Activated naive CD8-positive, alpha-beta T cell treated with anti-CD3 and anti-CD28 coated beads, Interleukin-2, amount 50 U/mL, for 24 hours (primary cell): ENCODE measurements around the gene CD164L2.

ENCODE experiments used
- ATAC-seq: fragments of 150-1000 bp; cut with Tn5 transposase; one replicate; pipeline ENCODE4 v1.10.0; 2021
- DNase-seq: peaks from one replicate; pipeline ENCODE4 v3.0.0; 2021
- H3K27ac Mint-ChIP-seq: one replicate; pipeline ENCODE4 v1.8.0; 2021; ENCODE audit warnings: mild to moderate bottlenecking, mixed read lengths
- H3K27me3 Mint-ChIP-seq: one replicate; pipeline ENCODE4 v1.8.0; 2021; ENCODE audit warnings: mixed read lengths
- H3K36me3 Mint-ChIP-seq: one replicate; pipeline ENCODE4 v1.8.0; 2021; ENCODE audit warnings: low read depth, mixed read lengths
- H3K4me1 Mint-ChIP-seq: one replicate; pipeline ENCODE4 v1.8.0; 2021; ENCODE audit warnings: mixed read lengths
- H3K4me3 Mint-ChIP-seq: one replicate; pipeline ENCODE4 v1.8.0; 2021; ENCODE audit warnings: mild to moderate bottlenecking, moderate library complexity, mixed read lengths
- H3K9me3 Mint-ChIP-seq: one replicate; pipeline ENCODE4 v1.8.0; 2021; ENCODE audit warnings: mixed read lengths

Gene CD164L2

DNA sequence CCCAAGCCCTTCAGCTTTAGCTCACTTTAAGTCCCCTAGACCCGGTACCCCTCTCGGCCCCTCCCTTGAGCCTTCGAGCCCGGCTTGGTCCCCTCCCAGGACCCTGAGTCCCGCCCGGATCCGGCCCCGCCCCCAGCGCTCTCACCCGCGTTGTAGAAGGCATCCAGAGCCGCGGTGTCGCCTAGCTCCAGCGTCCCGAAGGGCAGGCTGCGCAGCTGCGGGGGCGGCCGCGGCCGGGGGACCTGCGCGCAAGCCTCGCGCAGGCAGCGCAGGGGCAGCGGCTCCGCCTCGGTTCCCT lies 17.1 kb downstream of the CD164L2 start:
- Mint-ChIP-seq H3K27me3 (no peaks in the 10 kb centered on the region), H3K27ac (peak overlapping the region; percentile 55), H3K9me3 (no peaks in the 10 kb centered on the region), H3K4me1 (peaks cover 29% of the 10 kb centered on the region), H3K36me3 (no peaks in the 10 kb centered on the region), H3K4me3 (peak overlapping the region; percentile 81)
- peak; percentile 86 for DNase-seq
- peak; percentile 74 for ATAC-seq

DNA sequence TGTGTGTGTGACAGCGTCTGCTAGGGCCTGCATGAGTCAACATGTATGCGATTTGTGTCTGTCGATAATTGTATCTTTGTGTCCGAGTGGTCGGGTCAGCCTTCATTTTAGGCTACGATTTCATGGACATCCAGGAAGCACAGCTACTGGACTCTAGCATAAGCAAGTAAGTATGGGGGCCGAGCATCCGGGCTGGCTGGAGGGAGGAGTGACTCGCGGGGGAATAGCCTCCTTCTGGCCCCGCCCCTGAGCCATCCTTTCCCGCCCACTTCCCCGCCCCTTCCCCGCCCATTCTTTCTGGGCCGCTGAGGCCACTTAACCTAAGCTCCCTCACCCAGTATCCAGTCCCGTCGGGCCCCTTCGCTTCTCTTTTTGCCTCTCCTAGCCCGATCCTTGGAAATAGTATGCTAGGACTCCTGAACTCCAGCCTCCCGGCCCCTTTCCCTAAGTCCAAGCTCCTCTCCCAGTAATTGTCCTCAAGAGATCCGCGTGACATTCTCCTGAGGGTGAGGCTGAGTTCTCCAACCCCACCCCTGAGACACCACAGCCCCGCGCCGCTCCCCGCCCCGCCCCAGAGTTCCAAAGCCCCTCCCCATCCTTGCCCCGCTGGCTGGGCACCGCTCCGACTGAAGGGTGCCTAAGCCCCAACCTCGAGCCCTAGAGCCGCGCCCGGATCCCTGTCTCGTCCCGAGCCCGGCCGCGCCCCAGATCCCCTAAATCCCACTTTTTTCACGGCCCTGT lies 17.6 kb downstream of the CD164L2 start:
- Mint-ChIP-seq H3K36me3 (no peaks in the 10 kb centered on the region), H3K4me3 (peak overlapping the region; percentile 81), H3K27ac (peak overlapping the region; percentile 55), H3K9me3 (no peaks in the 10 kb centered on the region), H3K27me3 (no peaks in the 10 kb centered on the region), H3K4me1 (peaks cover 29% of the 10 kb centered on the region)
- DNase-seq (peak; percentile 83), ATAC-seq (peak; percentile 58)

- Mint-ChIP-seq H3K4me3 (peak overlapping the region; percentile 81), H3K27ac (no peak overlapping the region), H3K36me3 (no peaks in the 10 kb centered on the region), H3K4me1 (peaks cover 32% of the 10 kb centered on the region), H3K9me3 (no peaks in the 10 kb centered on the region), H3K27me3 (peaks cover 2% of the 10 kb centered on the region)
- DNase-seq (no peak), ATAC-seq (no peak)
Measured at GRCh38 chr1:27364696-27365371, 18.3 kb downstream of the CD164L2 start.

DNA sequence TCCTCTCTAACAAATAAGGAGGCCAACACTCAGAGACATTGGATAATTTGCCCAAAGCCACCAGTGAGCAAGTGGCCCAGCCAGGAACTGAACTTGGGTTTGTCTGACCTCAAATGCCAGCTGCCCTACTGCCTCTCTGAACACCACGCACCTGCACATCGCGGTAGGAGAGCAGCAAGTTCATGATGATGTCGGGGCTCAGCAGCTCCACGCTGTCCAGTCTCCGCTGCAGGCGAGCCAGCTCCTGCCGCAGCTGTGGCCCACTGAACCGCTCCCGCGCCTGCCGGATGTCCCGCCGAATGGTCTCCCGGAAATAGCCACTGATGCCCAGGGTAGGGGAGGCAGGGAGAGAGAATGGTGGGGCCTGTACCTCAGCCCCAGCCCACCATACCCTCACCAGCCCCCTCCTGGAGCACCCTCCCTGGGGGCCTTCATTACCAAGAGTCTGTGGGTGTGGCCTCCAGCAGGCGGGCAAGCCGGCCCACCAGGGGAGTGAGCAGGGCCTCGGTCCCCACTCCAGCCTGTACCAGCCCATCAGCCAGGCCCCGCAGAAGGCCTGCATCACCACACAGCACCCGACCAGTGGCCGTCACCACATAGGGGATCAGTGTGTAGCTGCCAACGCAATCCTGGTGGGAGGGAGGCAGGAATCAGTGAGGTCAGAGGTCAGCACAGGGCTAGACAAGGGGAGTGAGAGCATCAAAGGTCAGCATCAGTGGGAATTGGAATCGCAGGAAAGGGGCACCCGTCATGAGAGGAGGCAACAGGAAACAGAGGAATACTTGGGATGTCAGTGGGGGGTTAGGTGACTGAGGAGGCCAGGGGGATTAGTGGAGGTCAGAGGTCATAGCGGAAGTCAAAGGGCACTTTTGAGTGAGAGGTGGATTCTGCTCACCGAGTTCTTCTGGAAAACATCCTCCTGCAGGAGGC lies 19.1 kb downstream of the CD164L2 start:
- no peak overlapping the region for H3K4me3 Mint-ChIP-seq
- peaks cover 35% of the 10 kb centered on the region for H3K4me1 Mint-ChIP-seq
- peaks cover 3% of the 10 kb centered on the region for H3K27me3 Mint-ChIP-seq
- no peaks in the 10 kb centered on the region for H3K9me3 Mint-ChIP-seq
- ATAC-seq (no peak), DNase-seq (no peak)
- H3K27ac Mint-ChIP-seq = no peak overlapping the region
- no peaks in the 10 kb centered on the region for H3K36me3 Mint-ChIP-seq

GRCh38 chr1:27361553-27361952 lies 21.6 kb downstream of the CD164L2 start:
- Mint-ChIP-seq H3K4me3 (no peak overlapping the region), H3K27ac (no peak overlapping the region), H3K4me1 (peaks cover 49% of the 10 kb centered on the region), H3K9me3 (no peaks in the 10 kb centered on the region), H3K36me3 (no peaks in the 10 kb centered on the region), H3K27me3 (peaks cover 6% of the 10 kb centered on the region)
- ATAC-seq = no peak
- DNase-seq = no peak

DNA sequence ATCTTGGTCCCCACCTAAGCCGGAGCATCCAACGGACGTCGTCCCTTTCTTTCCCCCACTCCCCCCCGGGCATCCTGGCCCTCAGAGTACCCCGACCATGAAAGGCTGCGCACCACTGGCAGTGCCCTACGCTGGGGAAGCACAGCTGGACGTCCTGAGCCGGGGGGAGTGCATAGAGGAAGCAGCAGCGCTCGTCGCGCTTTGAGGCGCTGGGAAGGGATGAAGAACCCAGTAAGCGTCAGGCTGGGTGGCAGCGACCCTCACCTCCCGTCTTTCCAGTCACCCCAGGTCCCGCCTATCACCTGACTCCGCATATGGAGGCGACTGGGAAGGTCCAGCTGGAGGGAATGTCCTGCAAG lies 22.1 kb downstream of the CD164L2 start:
- no peak for ATAC-seq
- no peaks in the 10 kb centered on the region for H3K36me3 Mint-ChIP-seq
- no peaks in the 10 kb centered on the region for H3K9me3 Mint-ChIP-seq
- no peak overlapping the region for H3K27ac Mint-ChIP-seq
- DNase-seq = no peak
- peaks cover 6% of the 10 kb centered on the region for H3K27me3 Mint-ChIP-seq
- peaks cover 54% of the 10 kb centered on the region for H3K4me1 Mint-ChIP-seq
- no peak overlapping the region for H3K4me3 Mint-ChIP-seq

GRCh38 chr1:27360159-27361043 lies 22.7 kb downstream of the CD164L2 start:
- DNase-seq (peak; percentile 35), ATAC-seq (no peak)
- peaks cover 6% of the 10 kb centered on the region for H3K27me3 Mint-ChIP-seq
- H3K9me3 Mint-ChIP-seq = no peaks in the 10 kb centered on the region
- H3K4me3 Mint-ChIP-seq = peak overlapping the region; percentile 68
- H3K36me3 Mint-ChIP-seq = no peaks in the 10 kb centered on the region
- peaks cover 56% of the 10 kb centered on the region for H3K4me1 Mint-ChIP-seq
- H3K27ac Mint-ChIP-seq = no peak overlapping the region

DNA sequence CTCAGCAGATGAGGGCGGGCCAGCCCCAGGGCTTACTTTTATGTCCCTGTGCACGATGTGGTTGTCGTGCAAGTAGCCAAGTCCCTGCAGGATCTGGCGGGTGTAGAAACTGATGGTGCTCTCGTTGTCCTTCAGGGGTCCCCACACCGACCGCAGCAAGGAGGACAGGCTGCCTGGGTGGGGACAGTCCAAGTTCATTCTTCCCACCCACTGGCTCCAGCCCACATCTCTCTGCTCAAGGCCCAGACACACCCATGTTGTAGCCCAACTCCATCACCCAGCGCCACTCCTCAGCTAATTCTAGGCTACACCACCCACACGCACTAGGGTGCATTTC lies 23.3 kb downstream of the CD164L2 start:
- H3K9me3 Mint-ChIP-seq = no peaks in the 10 kb centered on the region
- H3K27ac Mint-ChIP-seq = no peak overlapping the region
- H3K36me3 Mint-ChIP-seq = no peaks in the 10 kb centered on the region
- H3K4me1 Mint-ChIP-seq = peaks cover 53% of the 10 kb centered on the region
- H3K27me3 Mint-ChIP-seq = peaks cover 6% of the 10 kb centered on the region
- no peak for ATAC-seq
- H3K4me3 Mint-ChIP-seq = peak overlapping the region; percentile 68
- no peak for DNase-seq

DNA sequence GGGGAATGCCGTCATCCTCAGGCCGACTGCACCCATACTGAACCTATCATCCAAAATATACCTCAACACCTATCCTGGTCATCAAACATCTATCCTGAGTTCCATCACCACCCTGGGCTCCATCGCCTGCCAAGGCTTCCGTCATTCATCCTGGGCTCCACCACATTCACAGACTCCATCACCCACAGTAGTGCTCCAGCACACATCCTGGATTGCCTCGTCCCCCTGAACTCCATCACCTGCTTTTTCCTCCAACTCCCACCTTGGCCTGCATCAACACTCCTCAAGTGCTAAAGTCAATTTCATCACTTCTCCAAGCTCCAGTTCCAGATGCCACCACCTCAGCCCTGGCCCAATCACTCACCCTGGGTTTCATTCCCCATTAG lies 24.2 kb downstream of the CD164L2 start:
- no peaks in the 10 kb centered on the region for H3K36me3 Mint-ChIP-seq
- peaks cover 46% of the 10 kb centered on the region for H3K4me1 Mint-ChIP-seq
- no peaks in the 10 kb centered on the region for H3K9me3 Mint-ChIP-seq
- DNase-seq (no peak), ATAC-seq (no peak)
- H3K4me3 Mint-ChIP-seq = no peak overlapping the region
- H3K27ac Mint-ChIP-seq = no peak overlapping the region
- H3K27me3 Mint-ChIP-seq = peaks cover 6% of the 10 kb centered on the region

- H3K9me3 Mint-ChIP-seq = no peaks in the 10 kb centered on the region
- H3K36me3 Mint-ChIP-seq = no peaks in the 10 kb centered on the region
- H3K4me3 Mint-ChIP-seq = peak overlapping the region; percentile 67
- peaks cover 6% of the 10 kb centered on the region for H3K27me3 Mint-ChIP-seq
- DNase-seq (no peak), ATAC-seq (no peak)
- H3K27ac Mint-ChIP-seq = no peak overlapping the region
- H3K4me1 Mint-ChIP-seq = peaks cover 46% of the 10 kb centered on the region
Measured at GRCh38 chr1:27358038-27358927, 24.9 kb downstream of the CD164L2 start.

DNA sequence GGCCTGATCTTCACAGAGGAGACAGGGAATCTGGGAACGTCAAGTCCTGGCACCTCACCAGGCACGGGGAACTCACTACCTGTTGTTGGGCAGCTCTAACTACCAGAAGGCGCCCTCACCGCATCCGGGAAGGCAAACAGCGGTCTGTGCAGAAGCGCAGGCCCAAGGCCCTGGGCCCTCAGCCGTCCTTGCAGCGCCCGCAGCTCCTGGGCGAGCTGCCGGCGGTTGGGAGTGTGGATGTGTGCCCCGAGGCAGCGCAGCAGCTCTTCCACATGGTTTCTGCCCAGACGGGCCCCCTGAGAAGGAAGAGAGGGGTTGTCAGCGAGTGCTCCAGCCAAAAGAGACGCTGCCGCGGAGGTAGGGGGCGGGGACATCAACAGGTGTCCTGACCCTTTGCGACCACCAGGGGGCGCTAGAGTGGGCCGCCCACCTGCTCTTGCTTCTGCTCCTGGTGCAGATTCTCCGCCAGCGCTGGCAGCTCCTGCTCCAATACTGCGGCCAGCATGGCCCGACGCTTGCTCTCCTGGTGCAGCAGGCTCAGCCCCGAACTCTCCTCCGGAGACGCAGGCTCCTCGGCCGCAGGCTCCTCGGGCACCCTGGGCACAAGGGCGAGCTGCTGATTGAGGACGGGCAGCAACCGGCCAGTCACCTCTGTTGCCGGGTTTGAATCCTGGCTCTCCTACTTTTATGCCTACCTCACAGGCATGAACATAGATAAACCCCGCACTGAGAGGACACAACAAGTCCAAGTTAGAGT lies 25.7 kb downstream of the CD164L2 start:
- H3K4me1 Mint-ChIP-seq = peaks cover 46% of the 10 kb centered on the region
- H3K4me3 Mint-ChIP-seq = peak overlapping the region; percentile 67
- H3K27ac Mint-ChIP-seq = peak overlapping the region; percentile 73
- H3K36me3 Mint-ChIP-seq = no peaks in the 10 kb centered on the region
- H3K9me3 Mint-ChIP-seq = no peaks in the 10 kb centered on the region
- ATAC-seq (peak; percentile 48), DNase-seq (peak; percentile 85)
- H3K27me3 Mint-ChIP-seq = peaks cover 6% of the 10 kb centered on the region

DNA sequence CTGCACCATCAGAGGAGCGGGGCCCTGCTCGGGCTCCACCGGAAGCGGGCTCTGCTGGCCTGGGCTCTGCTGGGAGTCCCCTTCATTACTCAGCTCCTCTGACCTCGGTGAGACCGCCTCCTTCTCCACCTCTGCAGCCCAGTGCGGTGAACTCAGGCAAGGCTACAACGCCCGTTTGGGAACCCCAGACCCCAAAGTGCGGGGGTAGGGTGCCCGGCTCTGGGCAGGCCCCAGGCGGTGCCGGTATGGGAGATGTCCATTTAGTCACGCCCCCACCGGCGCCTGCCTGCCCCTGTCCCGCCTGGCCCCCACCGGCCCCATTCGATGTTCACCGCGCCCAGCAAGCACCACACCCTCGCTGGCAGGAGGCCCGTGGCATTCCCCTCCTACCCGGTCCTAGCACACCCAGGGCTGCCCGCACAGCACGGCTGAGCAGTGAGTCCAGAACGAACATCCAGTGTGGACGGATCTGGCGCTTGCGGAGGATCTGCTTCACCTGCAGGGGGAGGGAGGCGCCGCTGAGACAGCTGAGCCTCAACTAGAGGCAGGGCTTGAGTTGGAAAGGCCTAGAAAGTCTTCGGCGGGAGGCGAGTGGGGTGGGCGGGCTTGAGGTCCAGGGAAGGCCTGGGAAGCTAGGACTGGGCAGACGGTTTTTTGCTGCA lies 26.4 kb downstream of the CD164L2 start:
- Mint-ChIP-seq H3K4me3 (peak overlapping the region; percentile 67), H3K36me3 (no peaks in the 10 kb centered on the region), H3K27ac (peak overlapping the region; percentile 73), H3K9me3 (no peaks in the 10 kb centered on the region), H3K27me3 (peaks cover 6% of the 10 kb centered on the region), H3K4me1 (peaks cover 46% of the 10 kb centered on the region)
- peak; percentile 75 for ATAC-seq
- peak; percentile 61 for DNase-seq
